GM23338 (cell line): ENCODE results near the gene GADD45B. TPM values are rescaled to one million over a fixed set of nuclear protein-coding genes. Genes with fewer than 3 reads are reported as not detected.

ENCODE experiments used
- ATAC-seq: fragments of 200-7000 bp; cut with Tn5 transposase; 3 replicates; pipeline ENCODE4 v1.9.1; 2020
- DNase-seq: peaks from one replicate; pipeline ENCODE4 v3.0.0-alpha.2; 2015; ENCODE audit warnings: low spot score
- H2AFZ ChIP-seq: fragments of 200-600 bp; sonication (generic); 2 replicates; pipeline ENCODE4 v1.8.0; 2016; ENCODE audit warnings: antibody characterized with exemption, mild to moderate bottlenecking, moderate library complexity
- H3F3A ChIP-seq: fragments of 200-600 bp; sonication (generic); replicated peaks from 2 replicates; pipeline ENCODE4 v1.8.0; 2017; ENCODE audit warnings: antibody characterized with exemption, mixed run types, low read depth
- H3K27ac ChIP-seq: fragments of 200-600 bp; sonication (generic); 2 replicates; pipeline ENCODE4 v1.6.1; 2016; ENCODE audit warnings: low read depth
- H3K27me3 ChIP-seq: fragments of 200-600 bp; sonication (generic); 2 replicates; pipeline ENCODE4 v1.8.0; 2016; ENCODE audit warnings: mild to moderate bottlenecking, mixed run types, moderate library complexity; ENCODE audit not compliant: insufficient read depth
- H3K36me3 ChIP-seq: fragments of 200-600 bp; sonication (generic); 2 replicates; pipeline ENCODE4 v1.8.0; 2016; ENCODE audit warnings: mild to moderate bottlenecking; ENCODE audit not compliant: insufficient read depth
- H3K4me1 ChIP-seq: fragments of 200-600 bp; sonication (generic); 2 replicates; pipeline ENCODE4 v1.8.0; 2016; ENCODE audit warnings: mild to moderate bottlenecking, moderate library complexity; ENCODE audit not compliant: insufficient read depth
- H3K4me2 ChIP-seq: fragments of 200-600 bp; sonication (generic); 2 replicates; pipeline ENCODE4 v1.7.1; 2017; ENCODE audit warnings: mixed run types
- H3K4me3 ChIP-seq: fragments of 200-600 bp; sonication (generic); 2 replicates; pipeline ENCODE4 v1.6.1; 2016; ENCODE audit warnings: mixed run types
- H3K79me2 ChIP-seq: fragments of 200-600 bp; sonication (generic); replicated peaks from 2 replicates; pipeline ENCODE4 v1.8.0; 2017; ENCODE audit warnings: mild to moderate bottlenecking; ENCODE audit not compliant: insufficient read depth
- H3K9me2 ChIP-seq: fragments of 200-600 bp; sonication (generic); 2 replicates; pipeline ENCODE4 v1.8.0; 2017; ENCODE audit not compliant: insufficient read depth
- H4K20me1 ChIP-seq: fragments of 200-600 bp; sonication (generic); replicated peaks from 2 replicates; pipeline ENCODE4 v1.8.0; 2017; ENCODE audit warnings: mild to moderate bottlenecking; ENCODE audit not compliant: insufficient read depth
- H3K27ac Mint-ChIP-seq: 2 replicates; pipeline ENCODE4 v1.8.0; 2020; ENCODE audit warnings: inconsistent platforms, mild to moderate bottlenecking, moderate library complexity, mixed read lengths
- H3K27me3 Mint-ChIP-seq: 3 replicates; pipeline ENCODE4 v1.8.0; 2022; ENCODE audit warnings: low read depth, mild to moderate bottlenecking, moderate library complexity, mixed read lengths, inconsistent platforms; ENCODE audit not compliant: insufficient read depth, poor library complexity
- H3K36me3 Mint-ChIP-seq: 3 replicates; pipeline ENCODE4 v1.8.0; 2021; ENCODE audit warnings: low read depth, mild to moderate bottlenecking, inconsistent platforms, moderate library complexity, mixed read lengths
- H3K4me1 Mint-ChIP-seq: 3 replicates; pipeline ENCODE4 v1.8.0; 2020; ENCODE audit warnings: mild to moderate bottlenecking, inconsistent platforms, mixed read lengths
- H3K4me3 Mint-ChIP-seq: 3 replicates; pipeline ENCODE4 v1.8.0; 2021; ENCODE audit warnings: moderate library complexity, mild to moderate bottlenecking, inconsistent platforms, mixed read lengths
- H3K9me3 Mint-ChIP-seq: 3 replicates; pipeline ENCODE4 v1.8.0; 2020; ENCODE audit warnings: moderate library complexity, mild to moderate bottlenecking, inconsistent platforms, mixed read lengths
- CREB1 ChIP-seq: fragments of 250-450 bp; sonication (Bioruptor Pico); IDR thresholded peaks from 2 replicates; pipeline ENCODE4 v1.5.0; 2020; ENCODE audit warnings: low read depth, mild to moderate bottlenecking, moderate library complexity
- CTCF ChIP-seq, 2 experiments: fragments of 200-600 bp in 1 of 2; sonication (generic) in 1 of 2; conservative IDR thresholded peaks; 2 replicates each; pipeline versions ENCODE4 v1.5.1 to v1.6.1; 2016 to 2017; ENCODE audit warnings: antibody characterized with exemption in 2 of 2, low read depth in 2 of 2, mild to moderate bottlenecking in 2 of 2, moderate library complexity in 1 of 2
- EZH2 ChIP-seq: fragments of 200-600 bp; sonication (generic); IDR thresholded peaks from one replicate; pipeline ENCODE4 v1.8.0; 2017; ENCODE audit warnings: antibody characterized with exemption, mild to moderate bottlenecking, low read depth; ENCODE audit not compliant: unreplicated experiment
- EZH2phosphoT487 ChIP-seq: fragments of 200-600 bp; sonication (generic); IDR thresholded peaks from one replicate; pipeline ENCODE4 v1.8.1; 2018; ENCODE audit warnings: antibody characterized with exemption; ENCODE audit not compliant: unreplicated experiment
- JUNB ChIP-seq: IDR thresholded peaks from one replicate; pipeline ENCODE4 v1.6.1; 2016; ENCODE audit warnings: antibody characterized with exemption; ENCODE audit not compliant: unreplicated experiment
- NANOG ChIP-seq: IDR thresholded peaks from 2 replicates; pipeline ENCODE4 v1.6.1; 2016; ENCODE audit warnings: antibody characterized with exemption, borderline replicate concordance
- POLR2AphosphoS5 ChIP-seq: IDR thresholded peaks from 2 replicates; pipeline ENCODE4 v1.6.1; 2016; ENCODE audit warnings: antibody characterized with exemption, low read depth
- STAT1 ChIP-seq: IDR thresholded peaks from one replicate; pipeline ENCODE4 v1.6.1; 2016; ENCODE audit warnings: antibody characterized with exemption; ENCODE audit not compliant: unreplicated experiment
- ZNF114 ChIP-seq: fragments of 250-450 bp; sonication (Bioruptor Pico); IDR thresholded peaks from 2 replicates; pipeline ENCODE4 v1.5.0; 2020; ENCODE audit warnings: mild to moderate bottlenecking, moderate library complexity
- ZNF331 ChIP-seq: fragments of 250-450 bp; sonication (Bioruptor Pico); IDR thresholded peaks from 2 replicates; pipeline ENCODE4 v1.5.0; 2020; ENCODE audit warnings: low read depth, mild to moderate bottlenecking, moderate library complexity
- ZNF462 ChIP-seq: fragments of 250-450 bp; sonication (Bioruptor Pico); IDR thresholded peaks from 2 replicates; pipeline ENCODE4 v1.5.0; 2020; ENCODE audit warnings: mild to moderate bottlenecking, moderate library complexity
- polyA plus RNA-seq: library from polyadenylated mRNA; unstranded; fragments of >200 nt; fragmentation: Nextera tagmentation; extraction: Ambion mirVana; gene quantifications from 2 replicates; pipeline ENCODE4 v1.2.1, GENCODE V29; 2016
- total RNA-seq: library from RNA; depleted of rRNA; stranded (reverse); fragments of >200 nt; shearing (Covaris generic); gene quantifications from 2 replicates; pipeline ENCODE4 v1.2.3, GENCODE V29; 2014
- TF ChIP-seq, protein P1 (sequence below): IDR thresholded peaks from one replicate; pipeline ENCODE4 v1.6.1; 2018; ENCODE audit warnings: antibody characterized with exemption; ENCODE audit not compliant: unreplicated experiment
- TF ChIP-seq, protein P2 (sequence below): IDR thresholded peaks from 2 replicates; pipeline ENCODE4 v1.6.1; 2016; ENCODE audit warnings: antibody characterized with exemption

GADD45B gene
- total and polyA plus RNA-seq, 2 experiments from 2014 or later, result 12.3 to 16.6 TPM

DNA sequence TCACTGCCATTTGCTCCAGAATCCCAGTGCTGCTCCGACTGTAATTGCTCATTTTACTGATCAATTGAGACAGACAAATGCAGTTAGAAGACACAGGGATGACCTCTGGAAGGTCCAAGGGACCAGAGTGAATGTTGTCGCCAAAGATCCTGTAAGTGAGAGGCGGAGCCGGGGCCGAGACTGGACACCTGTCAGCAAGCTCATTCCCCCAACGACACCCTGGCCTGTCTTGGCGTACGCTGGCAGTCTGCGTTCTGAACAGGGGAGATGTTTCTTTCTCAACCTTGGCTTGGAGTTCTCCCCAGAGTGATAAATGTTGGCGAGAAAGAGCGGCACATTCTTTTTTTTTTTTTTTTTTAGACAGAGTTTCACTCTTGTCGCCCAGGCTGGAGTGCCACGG is 24.2 kb downstream of the GADD45B start:
- TF ChIP-seq POLR2AphosphoS5 (no peak), NANOG (no peak), CTCF (conservative IDR thresholded peaks at IDR 0.05; ENCODE audit: low read depth in 2 of 2) (no peak), JUNB (no peak), ZNF331 (no peak), STAT1 (no peak), EZH2phosphoT487 (no peak), CREB1 (CRISPR knock-in tag) (no peak), ZNF114 (CRISPR knock-in tag) (no peak), ZNF462 (CRISPR knock-in tag) (no peak), EZH2 (no peak)
- TF ChIP-seq, protein P1, sequence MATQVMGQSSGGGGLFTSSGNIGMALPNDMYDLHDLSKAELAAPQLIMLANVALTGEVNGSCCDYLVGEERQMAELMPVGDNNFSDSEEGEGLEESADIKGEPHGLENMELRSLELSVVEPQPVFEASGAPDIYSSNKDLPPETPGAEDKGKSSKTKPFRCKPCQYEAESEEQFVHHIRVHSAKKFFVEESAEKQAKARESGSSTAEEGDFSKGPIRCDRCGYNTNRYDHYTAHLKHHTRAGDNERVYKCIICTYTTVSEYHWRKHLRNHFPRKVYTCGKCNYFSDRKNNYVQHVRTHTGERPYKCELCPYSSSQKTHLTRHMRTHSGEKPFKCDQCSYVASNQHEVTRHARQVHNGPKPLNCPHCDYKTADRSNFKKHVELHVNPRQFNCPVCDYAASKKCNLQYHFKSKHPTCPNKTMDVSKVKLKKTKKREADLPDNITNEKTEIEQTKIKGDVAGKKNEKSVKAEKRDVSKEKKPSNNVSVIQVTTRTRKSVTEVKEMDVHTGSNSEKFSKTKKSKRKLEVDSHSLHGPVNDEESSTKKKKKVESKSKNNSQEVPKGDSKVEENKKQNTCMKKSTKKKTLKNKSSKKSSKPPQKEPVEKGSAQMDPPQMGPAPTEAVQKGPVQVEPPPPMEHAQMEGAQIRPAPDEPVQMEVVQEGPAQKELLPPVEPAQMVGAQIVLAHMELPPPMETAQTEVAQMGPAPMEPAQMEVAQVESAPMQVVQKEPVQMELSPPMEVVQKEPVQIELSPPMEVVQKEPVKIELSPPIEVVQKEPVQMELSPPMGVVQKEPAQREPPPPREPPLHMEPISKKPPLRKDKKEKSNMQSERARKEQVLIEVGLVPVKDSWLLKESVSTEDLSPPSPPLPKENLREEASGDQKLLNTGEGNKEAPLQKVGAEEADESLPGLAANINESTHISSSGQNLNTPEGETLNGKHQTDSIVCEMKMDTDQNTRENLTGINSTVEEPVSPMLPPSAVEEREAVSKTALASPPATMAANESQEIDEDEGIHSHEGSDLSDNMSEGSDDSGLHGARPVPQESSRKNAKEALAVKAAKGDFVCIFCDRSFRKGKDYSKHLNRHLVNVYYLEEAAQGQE, result no peak
- TF ChIP-seq, protein P2, sequence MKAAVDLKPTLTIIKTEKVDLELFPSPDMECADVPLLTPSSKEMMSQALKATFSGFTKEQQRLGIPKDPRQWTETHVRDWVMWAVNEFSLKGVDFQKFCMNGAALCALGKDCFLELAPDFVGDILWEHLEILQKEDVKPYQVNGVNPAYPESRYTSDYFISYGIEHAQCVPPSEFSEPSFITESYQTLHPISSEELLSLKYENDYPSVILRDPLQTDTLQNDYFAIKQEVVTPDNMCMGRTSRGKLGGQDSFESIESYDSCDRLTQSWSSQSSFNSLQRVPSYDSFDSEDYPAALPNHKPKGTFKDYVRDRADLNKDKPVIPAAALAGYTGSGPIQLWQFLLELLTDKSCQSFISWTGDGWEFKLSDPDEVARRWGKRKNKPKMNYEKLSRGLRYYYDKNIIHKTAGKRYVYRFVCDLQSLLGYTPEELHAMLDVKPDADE, result no peak
- Histone ChIP-seq H3K27ac (no peak overlapping the region), H3K9me2 (no peaks in the 10 kb centered on the region), H3K4me1 (peaks cover 8% of the 10 kb centered on the region; the same call in 1 of the 2 replicates), H3K36me3 (no peaks in the 10 kb centered on the region), H3K27me3 (peaks cover 2% of the 10 kb centered on the region; the same call in 1 of the 2 replicates), H3K4me2 (no peak overlapping the region), H3K4me3 (no peak overlapping the region), H3F3A (0 out of 2 replicates have a peak, but pooled peaks cover 2% of the 10 kb centered on the region), H3K79me2 (no peaks in the 10 kb centered on the region), H4K20me1 (no peaks in the 10 kb centered on the region), H2AFZ (no peak overlapping the region)
- DNase-seq, result no peak
- Mint-ChIP-seq H3K4me3 (no peak overlapping the region), H3K36me3 (no peaks in the 10 kb centered on the region), H3K27ac (no peak overlapping the region), H3K4me1 (peaks cover 22% of the 10 kb centered on the region; the same call in 2 of the 3 replicates), H3K9me3 (peaks cover 3% of the 10 kb centered on the region; the same call in 1 of the 3 replicates), H3K27me3 (peaks cover 11% of the 10 kb centered on the region)
- no peak for ATAC-seq
